IMR-90 (cell line): ENCODE measurements around the gene STOML1.

Experiments
- BHLHE40 ChIP-seq: fragments of 150-350 bp; IDR thresholded peaks from 2 replicates; pipeline ENCODE4 v1.6.1; 2016; ENCODE audit warnings: mild to moderate bottlenecking, low read depth, low read length
- CTCF ChIP-seq: conservative IDR thresholded peaks from 2 replicates; pipeline ENCODE4 v1.5.1; 2012; ENCODE audit warnings: mild to moderate bottlenecking, low read depth, low read length, improper control_type of control experiment
- ELK1 ChIP-seq: fragments of 150-350 bp; IDR thresholded peaks from 2 replicates; pipeline ENCODE4 v1.6.1; 2016; ENCODE audit warnings: low read depth, mild to moderate bottlenecking, low read length, moderate library complexity, borderline replicate concordance
- MAZ ChIP-seq: IDR thresholded peaks from 2 replicates; pipeline ENCODE4 v1.6.1; 2012; ENCODE audit warnings: low read depth, mild to moderate bottlenecking, low read length, improper control_type of control experiment, moderate library complexity, borderline replicate concordance
- NFE2L2 ChIP-seq: fragments of 150-350 bp; IDR thresholded peaks from 2 replicates; pipeline ENCODE4 v1.6.1; 2016; ENCODE audit warnings: low read depth, mild to moderate bottlenecking, low read length
- POLR2A ChIP-seq: IDR thresholded peaks from 2 replicates; pipeline ENCODE4 v1.6.1; 2012; ENCODE audit warnings: mild to moderate bottlenecking, low read depth, low read length
- SMC3 ChIP-seq: fragments of 150-350 bp; IDR thresholded peaks from 2 replicates; pipeline ENCODE4 v1.6.1; 2016; ENCODE audit warnings: low read depth, mild to moderate bottlenecking, antibody characterized with exemption, low read length, moderate library complexity

GRCh38 chr15:73930371-73930770 lies 61.7 kb downstream of the STOML1 start:
- TF ChIP-seq CTCF (no peak), ELK1 (no peak), POLR2A (no peak), BHLHE40 (peak; percentile 79), NFE2L2 (no peak), SMC3 (no peak), MAZ (peak; percentile 29; the same call in 1 of the 2 replicates)
